GM12874 (cell line): ENCODE data around the gene BMF.

ENCODE experiments used
- CTCF ChIP-seq: IDR thresholded peaks from 2 replicates; pipeline ENCODE4 v1.5.1; 2011; ENCODE audit warnings: low read depth, mild to moderate bottlenecking, control low read depth, low read length, moderate library complexity; ENCODE audit not compliant: insufficient read depth

Gene BMF

GRCh38 chr15:40080104-40080503 lies 28.6 kb downstream of the BMF start:
- no peak for TF ChIP-seq CTCF

- TF ChIP-seq CTCF, result no peak
Observed at GRCh38 chr15:40079456-40079855, 29.2 kb downstream of the BMF start.

- TF ChIP-seq CTCF, result no peak
Observed at GRCh38 chr15:40075298-40076044, 33.2 kb downstream of the BMF start.

GRCh38 chr15:40072216-40072990 lies 36.3 kb downstream of the BMF start:
- no peak for TF ChIP-seq CTCF

GRCh38 chr15:40070608-40071218 lies 38.0 kb downstream of the BMF start:
- no peak for TF ChIP-seq CTCF

- TF ChIP-seq CTCF, result no peak
Observed at GRCh38 chr15:40070166-40070557, 38.5 kb downstream of the BMF start.
